ENCODE results near the gene CEP78.
"Not testable (repeated sequence)": the region's sequence is repeated elsewhere in the genome, so short reads cannot be mapped to it uniquely, and the experiment has no call there.

CEP78 gene

GRCh38 chr9:78278177-78278777, 42.4 kb downstream of the CEP78 start:
- in situ Hi-C loops (cut with MboI; ENCODE audit: low pct_unique_long_range_greater_than_20kb, low sequenced_read_pairs, unreplicated experiment) = no loop called here
- TF ChIP-seq, protein P1, sequence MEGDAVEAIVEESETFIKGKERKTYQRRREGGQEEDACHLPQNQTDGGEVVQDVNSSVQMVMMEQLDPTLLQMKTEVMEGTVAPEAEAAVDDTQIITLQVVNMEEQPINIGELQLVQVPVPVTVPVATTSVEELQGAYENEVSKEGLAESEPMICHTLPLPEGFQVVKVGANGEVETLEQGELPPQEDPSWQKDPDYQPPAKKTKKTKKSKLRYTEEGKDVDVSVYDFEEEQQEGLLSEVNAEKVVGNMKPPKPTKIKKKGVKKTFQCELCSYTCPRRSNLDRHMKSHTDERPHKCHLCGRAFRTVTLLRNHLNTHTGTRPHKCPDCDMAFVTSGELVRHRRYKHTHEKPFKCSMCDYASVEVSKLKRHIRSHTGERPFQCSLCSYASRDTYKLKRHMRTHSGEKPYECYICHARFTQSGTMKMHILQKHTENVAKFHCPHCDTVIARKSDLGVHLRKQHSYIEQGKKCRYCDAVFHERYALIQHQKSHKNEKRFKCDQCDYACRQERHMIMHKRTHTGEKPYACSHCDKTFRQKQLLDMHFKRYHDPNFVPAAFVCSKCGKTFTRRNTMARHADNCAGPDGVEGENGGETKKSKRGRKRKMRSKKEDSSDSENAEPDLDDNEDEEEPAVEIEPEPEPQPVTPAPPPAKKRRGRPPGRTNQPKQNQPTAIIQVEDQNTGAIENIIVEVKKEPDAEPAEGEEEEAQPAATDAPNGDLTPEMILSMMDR (IDR thresholded peaks at IDR 0.05; ENCODE audit: extremely low read depth, insufficient read depth, missing control alignments) = no peak
- no peak for DNase-seq (ENCODE audit: low spot score)

GRCh38 chr9:78278801-78279200, 42.9 kb downstream of the CEP78 start:
- TF ChIP-seq, protein P1 (IDR thresholded peaks at IDR 0.05; ENCODE audit: extremely low read depth, insufficient read depth, missing control alignments) = no peak
- in situ Hi-C loops (cut with MboI; ENCODE audit: low pct_unique_long_range_greater_than_20kb, low sequenced_read_pairs, unreplicated experiment) = no loop called here
- DNase-seq (ENCODE audit: low spot score) = no peak

- TF ChIP-seq, protein P1 (IDR thresholded peaks at IDR 0.05; ENCODE audit: extremely low read depth, insufficient read depth, missing control alignments) = no peak
- in situ Hi-C loops (cut with MboI; ENCODE audit: low pct_unique_long_range_greater_than_20kb, low sequenced_read_pairs, unreplicated experiment) = no loop called here
- no peak for DNase-seq (ENCODE audit: low spot score)
Observed at GRCh38 chr9:78280982-78281668, 45.2 kb downstream of the CEP78 start.

DNA sequence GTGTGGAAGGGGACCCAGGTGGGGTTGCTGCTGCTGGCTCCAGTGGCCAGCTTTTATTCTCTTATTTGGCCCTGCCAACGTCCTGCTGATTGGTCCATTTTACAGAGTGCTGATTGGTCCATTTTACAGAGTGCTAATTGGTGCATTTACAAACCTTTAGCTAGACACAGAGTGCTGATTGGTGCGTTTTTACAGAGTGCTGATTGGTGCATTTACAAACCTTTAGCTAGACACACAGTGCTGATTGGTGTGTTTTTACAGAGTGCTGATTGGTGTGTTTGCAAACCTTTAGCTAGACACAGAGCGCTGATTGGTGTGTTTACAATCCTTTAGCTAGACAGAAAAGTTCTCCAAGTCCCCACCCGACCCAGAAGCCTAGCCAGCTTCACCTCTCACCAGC, 48.3 kb downstream of the CEP78 start:
- in situ Hi-C loops (cut with MboI; ENCODE audit: low pct_unique_long_range_greater_than_20kb, low sequenced_read_pairs, unreplicated experiment); DNase-seq (ENCODE audit: low spot score): not testable (repeated sequence)

GRCh38 chr9:78286125-78286524, 50.2 kb downstream of the CEP78 start:
- DNase-seq (ENCODE audit: low spot score) = no peak
- in situ Hi-C loops (cut with MboI; ENCODE audit: low pct_unique_long_range_greater_than_20kb, low sequenced_read_pairs, unreplicated experiment) = no loop called here

DNA sequence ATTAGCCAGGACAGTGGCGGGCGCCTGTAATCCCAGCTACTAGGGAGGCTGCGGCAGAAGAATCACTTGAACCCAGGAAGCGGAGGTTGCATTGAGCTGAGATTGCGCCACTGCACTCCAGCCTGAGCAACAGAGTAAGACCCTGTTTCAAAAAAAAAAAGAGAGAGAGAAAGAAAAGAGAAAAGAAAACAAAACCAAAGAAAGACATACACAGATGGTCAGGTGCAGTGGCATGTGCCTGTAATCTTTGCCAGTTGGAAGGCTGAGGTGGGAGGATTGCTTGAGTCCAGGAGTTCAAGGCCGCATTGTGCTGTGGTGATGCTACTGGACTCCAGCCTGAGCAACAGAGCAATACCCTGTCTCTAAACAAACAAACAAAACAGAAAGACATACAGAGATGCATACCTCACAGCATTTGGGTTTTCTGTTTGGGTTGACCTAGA, 51.1 kb downstream of the CEP78 start:
- DNase-seq (ENCODE audit: low spot score) = no peak
- TF ChIP-seq, protein P1 (IDR thresholded peaks at IDR 0.05; ENCODE audit: extremely low read depth, insufficient read depth, missing control alignments) = no peak
- in situ Hi-C loops (cut with MboI; ENCODE audit: low pct_unique_long_range_greater_than_20kb, low sequenced_read_pairs, unreplicated experiment) = no loop called here

More at GRCh38 chr9:78286125-78286524, 50.2 kb downstream of the CEP78 start:
- TF ChIP-seq, protein P1 (IDR thresholded peaks at IDR 0.05; ENCODE audit: extremely low read depth, insufficient read depth, missing control alignments) = no peak

GRCh38 chr9:78288214-78288892, 52.5 kb downstream of the CEP78 start:
- no peak for DNase-seq (ENCODE audit: low spot score)
- TF ChIP-seq, protein P1 (IDR thresholded peaks at IDR 0.05; ENCODE audit: extremely low read depth, insufficient read depth, missing control alignments) = no peak
- in situ Hi-C loops (cut with MboI; ENCODE audit: low pct_unique_long_range_greater_than_20kb, low sequenced_read_pairs, unreplicated experiment) = no loop called here

Data from GM13977 (cell line).